GM12878 (cell line): ENCODE measurements around the gene AFTPH. TPM values are rescaled to one million over a fixed set of nuclear protein-coding genes. Genes with fewer than 3 reads are reported as not detected.

Source experiments
- ATAC-seq: fragments of 200-7000 bp; cut with Tn5 transposase; 3 replicates; pipeline ENCODE4 v1.9.1; 2020; ENCODE audit warnings: mild to moderate bottlenecking, moderate library complexity
- BruUV-seq: library from RNA; stranded (reverse); fragments of 400-500 nt; replicated peaks from 2 replicates; lab custom pipeline; 2021; lab: Mats Ljungman, UMichigan
- CTCF ChIA-PET: fragments of 300-600 bp; sonication (Branson Sonifier 250); formaldehyde crosslinking; extraction: SDS; loops from one replicate; lab custom pipeline; 2021; ENCODE audit warnings: inconsistent platforms; lab: Yijun Ruan, JAX
- POLR2A ChIA-PET: fragments of 350-600 bp; formaldehyde crosslinking; extraction: SDS; loops from one replicate; lab custom pipeline; 2021; ENCODE audit warnings: inconsistent platforms; lab: Charles Lee
- RAD21 ChIA-PET: fragments of 300-600 bp; sonication (Branson Sonifier 250); formaldehyde crosslinking; loops from one replicate; lab custom pipeline; 2023; ENCODE audit warnings: antibody characterized with exemption; ENCODE audit not compliant: unreplicated experiment; lab: Charles Lee
- SMC1A ChIA-PET: fragments of 300-600 bp; sonication (Branson Sonifier 250); formaldehyde crosslinking; loops from one replicate; lab custom pipeline; 2023; ENCODE audit not compliant: unreplicated experiment, uncharacterized antibody; lab: Charles Lee
- DNase-seq: peaks from one replicate; pipeline ENCODE4 v3.0.0-alpha.2; 2011; ENCODE audit warnings: low read depth, low spot score
- FAIRE-seq: peaks from 3 replicates; lab custom pipeline; 2011; peaks lifted over from hg19 to GRCh38; lab: Jason Lieb, UNC
- H2AFZ ChIP-seq: 2 replicates; pipeline ENCODE4 v1.6.0; 2011; ENCODE audit warnings: low read depth, low read length, control low read depth; ENCODE audit not compliant: control insufficient read depth
- H3K27ac ChIP-seq: 2 replicates; pipeline ENCODE4 v1.5.1; 2011; ENCODE audit warnings: control low read depth; ENCODE audit not compliant: control insufficient read depth, insufficient read depth
- H3K27me3 ChIP-seq, 2 experiments: replicated peaks in 1 of 2; 2 replicates each; pipeline versions ENCODE4 v1.6.0 to v1.6.1; 2011; ENCODE audit warnings: low read length in 1 of 2; ENCODE audit not compliant: control insufficient read depth in 2 of 2, insufficient read depth in 2 of 2
- H3K36me3 ChIP-seq, 2 experiments: 2 replicates each; pipeline ENCODE4 v1.5.1; 2011; ENCODE audit warnings: low read length in 1 of 2; ENCODE audit not compliant: control insufficient read depth in 2 of 2, insufficient read depth in 2 of 2
- H3K4me1 ChIP-seq: 2 replicates; pipeline ENCODE4 v1.6.1; 2011; ENCODE audit warnings: mild to moderate bottlenecking, low read length, moderate library complexity, mixed read lengths; ENCODE audit not compliant: control insufficient read depth, insufficient read depth
- H3K4me2 ChIP-seq: 2 replicates; pipeline ENCODE4 v1.6.0; 2011; ENCODE audit warnings: control low read depth; ENCODE audit not compliant: control insufficient read depth, insufficient read depth
- H3K4me3 ChIP-seq: fragments of 200-600 bp; sonication (generic); 2 replicates; pipeline ENCODE4 v1.5.1; 2016
- H3K79me2 ChIP-seq: 2 replicates; pipeline ENCODE4 v1.6.0; 2011; ENCODE audit warnings: low read length; ENCODE audit not compliant: control insufficient read depth, insufficient read depth
- H3K9ac ChIP-seq: 2 replicates; pipeline ENCODE4 v1.8.0; 2011; ENCODE audit warnings: low read length, control low read depth, mixed read lengths; ENCODE audit not compliant: control insufficient read depth, insufficient read depth
- H3K9me3 ChIP-seq: replicated peaks from 3 replicates; pipeline ENCODE4 v1.5.1; 2011; ENCODE audit warnings: mild to moderate bottlenecking, low read length; ENCODE audit not compliant: control insufficient read depth, insufficient read depth
- H4K20me1 ChIP-seq: 2 replicates; pipeline ENCODE4 v1.6.0; 2011; ENCODE audit not compliant: control insufficient read depth, insufficient read depth
- EED ChIP-seq: sonication (generic); IDR thresholded peaks from 2 replicates; pipeline ENCODE4 v1.6.1; 2016; ENCODE audit warnings: antibody characterized with exemption, low read depth
- HDAC2 ChIP-seq: fragments of 200-600 bp; sonication (generic); IDR thresholded peaks from 2 replicates; pipeline ENCODE4 v1.6.1; 2017
- IKZF1 ChIP-seq: fragments of 450-650 bp; conservative IDR thresholded peaks from 2 replicates; pipeline ENCODE4 v1.6.1; 2017; ENCODE audit warnings: antibody characterized with exemption, mild to moderate bottlenecking
- IKZF2 ChIP-seq, 2 experiments: fragments of 450-650 bp; IDR thresholded peaks; 2 replicates each; pipeline ENCODE4 v1.6.1; 2017; ENCODE audit warnings: mild to moderate bottlenecking in 2 of 2, moderate library complexity in 2 of 2
- NFXL1 ChIP-seq: fragments of 450-650 bp; IDR thresholded peaks from 2 replicates; pipeline ENCODE4 v1.6.1; 2017; ENCODE audit warnings: antibody characterized with exemption, mild to moderate bottlenecking, borderline replicate concordance
- RB1 ChIP-seq: fragments of 450-650 bp; formaldehyde crosslinking; IDR thresholded peaks from 2 replicates; pipeline ENCODE4 v1.6.1; 2017; ENCODE audit warnings: mild to moderate bottlenecking, borderline replicate concordance
- RBBP5 ChIP-seq: fragments of 200-600 bp; sonication (generic); conservative IDR thresholded peaks from 2 replicates; pipeline ENCODE4 v1.6.1; 2016
- SIN3A ChIP-seq: IDR thresholded peaks from 2 replicates; pipeline ENCODE4 v1.6.1; 2012; ENCODE audit warnings: low read depth, low read length, improper control_type of control experiment
- STAT3 ChIP-seq: IDR thresholded peaks from 2 replicates; pipeline ENCODE4 v1.6.1; 2011; ENCODE audit warnings: low read depth, low read length, improper control_type of control experiment
- SUZ12 ChIP-seq: fragments of 200-600 bp; sonication (generic); IDR thresholded peaks from one replicate; pipeline ENCODE4 v1.6.1; 2018; ENCODE audit warnings: antibody characterized with exemption, mild to moderate bottlenecking; ENCODE audit not compliant: unreplicated experiment
- TBL1XR1 ChIP-seq: IDR thresholded peaks from 2 replicates; pipeline ENCODE4 v1.6.1; 2012; ENCODE audit warnings: low read depth, low read length, improper control_type of control experiment
- YY1 ChIP-seq: IDR thresholded peaks from 2 replicates; pipeline ENCODE4 v1.6.1; 2011; ENCODE audit warnings: low read depth, mild to moderate bottlenecking, low read length
- WGBS: methylation state at CpG from one replicate; pipeline ENCODE4 v1.1.6; 2016; ENCODE audit warnings: low lambda C conversion rate; ENCODE audit not compliant: insufficient replicate concordance, insufficient coverage; ENCODE audit errors: missing lambda C conversion rate; 5-methylcytosine and 5-hydroxymethylcytosine counted together
- in situ Hi-C: fragments of 300-500 bp; cut with MboI; formaldehyde crosslinking; loops from 9 replicates; pipeline ENCODE4 v1.14.3; 2018; ENCODE audit warnings: mixed read lengths
- intact Hi-C: fragments of 100-400 bp; cut with micrococcal nuclease; formaldehyde crosslinking; loops from one replicate; pipeline ENCODE4 v1.14.2; 2022; ENCODE audit not compliant: unreplicated experiment
- polyA plus RNA-seq, 11 experiments: library from polyadenylated mRNA; depleted of rRNA in 4 of 11; unstranded in 6 of 11; stranded (reverse) in 5 of 11; fragments of >200 nt; fragmentation: Nextera tagmentation in 4 of 11; fragmentation: Illumina TruSeq in 1 of 11; extraction: Ambion mirVana in 4 of 11; extraction: Trizol in 1 of 11; gene quantifications; 1 replicate in 1 of 11; 2 replicates in 10 of 11; pipeline versions ENCODE4 v1.2.1 to v1.2.3, GENCODE V29; 2011 to 2016; ENCODE audit warnings: inconsistent platforms in 2 of 11, missing spikeins in 2 of 11, low read depth in 1 of 11
- total RNA-seq, 4 experiments: library from RNA; depleted of rRNA in 3 of 4; stranded (reverse); fragments of >200 nt in 3 of 4; fragmentation: Illumina TruSeq in 1 of 4; extraction: Trizol in 1 of 4; gene quantifications; 2 replicates each; pipeline versions ENCODE4 v1.2.1 to v1.2.3, GENCODE V29; 2013 to 2021
- TF ChIP-seq, protein P1 (sequence below): IDR thresholded peaks from 2 replicates; pipeline ENCODE4 v1.6.1; 2012; ENCODE audit warnings: low read depth, low read length, improper control_type of control experiment
- TF ChIP-seq, protein P2 (sequence below): fragments of 450-650 bp; formaldehyde crosslinking; IDR thresholded peaks from 2 replicates; pipeline ENCODE4 v1.5.0; 2022; ENCODE audit warnings: mild to moderate bottlenecking, missing genetic modification characterization
- TF ChIP-seq, protein P3 (sequence below): fragments of 450-650 bp; IDR thresholded peaks from 2 replicates; pipeline ENCODE4 v1.6.1; 2016; ENCODE audit warnings: mild to moderate bottlenecking, moderate library complexity, borderline replicate concordance

AFTPH gene
- total and polyA plus RNA-seq, 10 of the 15 experiments (the other 5 are each of a cell fraction or from before 2014, with no cell fraction given), result 25.6 to 77.3 (median 39.5) TPM

- POLR2A ChIA-PET, result interaction anchor here (1.6 to 10.0 kb wide), 4 partner anchors 15 to 31 kb away, joined by 3 to 131 read pairs (median 6); partner anchors contain the start of gene SERTAD2
- TF ChIP-seq RBBP5 (no peak), TBL1XR1 (peak; percentile 34; the same call in 1 of the 2 replicates), IKZF2 (IDR thresholded peaks at IDR 0.05) (peak in 1 of 2 experiments; percentile 32; a peak in 2 of 4 replicates), STAT3 (no peak), NFXL1 (no peak), RB1 (no peak), IKZF1 (0 out of 2 replicates have a peak, but pooled peaks have one; percentile 20), SUZ12 (no peak), SIN3A (no peak), EED (peak; percentile 50; the same call in 1 of the 2 replicates), HDAC2 (no peak), YY1 (no peak)
- TF ChIP-seq, protein P1, sequence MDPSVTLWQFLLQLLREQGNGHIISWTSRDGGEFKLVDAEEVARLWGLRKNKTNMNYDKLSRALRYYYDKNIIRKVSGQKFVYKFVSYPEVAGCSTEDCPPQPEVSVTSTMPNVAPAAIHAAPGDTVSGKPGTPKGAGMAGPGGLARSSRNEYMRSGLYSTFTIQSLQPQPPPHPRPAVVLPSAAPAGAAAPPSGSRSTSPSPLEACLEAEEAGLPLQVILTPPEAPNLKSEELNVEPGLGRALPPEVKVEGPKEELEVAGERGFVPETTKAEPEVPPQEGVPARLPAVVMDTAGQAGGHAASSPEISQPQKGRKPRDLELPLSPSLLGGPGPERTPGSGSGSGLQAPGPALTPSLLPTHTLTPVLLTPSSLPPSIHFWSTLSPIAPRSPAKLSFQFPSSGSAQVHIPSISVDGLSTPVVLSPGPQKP, result no peak
- TF ChIP-seq, protein P2, sequence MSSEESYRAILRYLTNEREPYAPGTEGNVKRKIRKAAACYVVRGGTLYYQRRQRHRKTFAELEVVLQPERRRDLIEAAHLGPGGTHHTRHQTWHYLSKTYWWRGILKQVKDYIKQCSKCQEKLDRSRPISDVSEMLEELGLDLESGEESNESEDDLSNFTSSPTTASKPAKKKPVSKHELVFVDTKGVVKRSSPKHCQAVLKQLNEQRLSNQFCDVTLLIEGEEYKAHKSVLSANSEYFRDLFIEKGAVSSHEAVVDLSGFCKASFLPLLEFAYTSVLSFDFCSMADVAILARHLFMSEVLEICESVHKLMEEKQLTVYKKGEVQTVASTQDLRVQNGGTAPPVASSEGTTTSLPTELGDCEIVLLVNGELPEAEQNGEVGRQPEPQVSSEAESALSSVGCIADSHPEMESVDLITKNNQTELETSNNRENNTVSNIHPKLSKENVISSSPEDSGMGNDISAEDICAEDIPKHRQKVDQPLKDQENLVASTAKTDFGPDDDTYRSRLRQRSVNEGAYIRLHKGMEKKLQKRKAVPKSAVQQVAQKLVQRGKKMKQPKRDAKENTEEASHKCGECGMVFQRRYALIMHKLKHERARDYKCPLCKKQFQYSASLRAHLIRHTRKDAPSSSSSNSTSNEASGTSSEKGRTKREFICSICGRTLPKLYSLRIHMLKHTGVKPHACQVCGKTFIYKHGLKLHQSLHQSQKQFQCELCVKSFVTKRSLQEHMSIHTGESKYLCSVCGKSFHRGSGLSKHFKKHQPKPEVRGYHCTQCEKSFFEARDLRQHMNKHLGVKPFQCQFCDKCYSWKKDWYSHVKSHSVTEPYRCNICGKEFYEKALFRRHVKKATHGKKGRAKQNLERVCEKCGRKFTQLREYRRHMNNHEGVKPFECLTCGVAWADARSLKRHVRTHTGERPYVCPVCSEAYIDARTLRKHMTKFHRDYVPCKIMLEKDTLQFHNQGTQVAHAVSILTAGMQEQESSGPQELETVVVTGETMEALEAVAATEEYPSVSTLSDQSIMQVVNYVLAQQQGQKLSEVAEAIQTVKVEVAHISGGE (CRISPR knock-in tag), result no peak
- TF ChIP-seq, protein P3, sequence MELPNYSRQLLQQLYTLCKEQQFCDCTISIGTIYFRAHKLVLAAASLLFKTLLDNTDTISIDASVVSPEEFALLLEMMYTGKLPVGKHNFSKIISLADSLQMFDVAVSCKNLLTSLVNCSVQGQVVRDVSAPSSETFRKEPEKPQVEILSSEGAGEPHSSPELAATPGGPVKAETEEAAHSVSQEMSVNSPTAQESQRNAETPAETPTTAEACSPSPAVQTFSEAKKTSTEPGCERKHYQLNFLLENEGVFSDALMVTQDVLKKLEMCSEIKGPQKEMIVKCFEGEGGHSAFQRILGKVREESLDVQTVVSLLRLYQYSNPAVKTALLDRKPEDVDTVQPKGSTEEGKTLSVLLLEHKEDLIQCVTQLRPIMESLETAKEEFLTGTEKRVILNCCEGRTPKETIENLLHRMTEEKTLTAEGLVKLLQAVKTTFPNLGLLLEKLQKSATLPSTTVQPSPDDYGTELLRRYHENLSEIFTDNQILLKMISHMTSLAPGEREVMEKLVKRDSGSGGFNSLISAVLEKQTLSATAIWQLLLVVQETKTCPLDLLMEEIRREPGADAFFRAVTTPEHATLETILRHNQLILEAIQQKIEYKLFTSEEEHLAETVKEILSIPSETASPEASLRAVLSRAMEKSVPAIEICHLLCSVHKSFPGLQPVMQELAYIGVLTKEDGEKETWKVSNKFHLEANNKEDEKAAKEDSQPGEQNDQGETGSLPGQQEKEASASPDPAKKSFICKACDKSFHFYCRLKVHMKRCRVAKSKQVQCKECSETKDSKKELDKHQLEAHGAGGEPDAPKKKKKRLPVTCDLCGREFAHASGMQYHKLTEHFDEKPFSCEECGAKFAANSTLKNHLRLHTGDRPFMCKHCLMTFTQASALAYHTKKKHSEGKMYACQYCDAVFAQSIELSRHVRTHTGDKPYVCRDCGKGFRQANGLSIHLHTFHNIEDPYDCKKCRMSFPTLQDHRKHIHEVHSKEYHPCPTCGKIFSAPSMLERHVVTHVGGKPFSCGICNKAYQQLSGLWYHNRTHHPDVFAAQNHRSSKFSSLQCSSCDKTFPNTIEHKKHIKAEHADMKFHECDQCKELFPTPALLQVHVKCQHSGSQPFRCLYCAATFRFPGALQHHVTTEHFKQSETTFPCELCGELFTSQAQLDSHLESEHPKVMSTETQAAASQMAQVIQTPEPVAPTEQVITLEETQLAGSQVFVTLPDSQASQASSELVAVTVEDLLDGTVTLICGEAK, result no peak
These were observed 113.0 kb downstream of the AFTPH start for GRCh38 chr2:64637000-64637635.

More at GRCh38 chr2:64637000-64637635, 113.0 kb downstream of the AFTPH start:
- peak overlapping the region; percentile 98 for H3K4me2 ChIP-seq
- SMC1A ChIA-PET, result interaction anchor here (0.6 to 33.0 kb wide), 22 partner anchors 9 to 305 kb away, joined by 3 to 945 read pairs (median 4); partner anchors contain the start of gene SERTAD2
- H3K27ac ChIP-seq, result peak overlapping the region; percentile 95
- RAD21 ChIA-PET, result interaction anchor here (0.6 to 4.8 kb wide), 14 partner anchors 12 to 976 kb away, joined by 3 to 36 read pairs (median 3); partner anchors contain the start of gene SERTAD2
- no peaks in the 10 kb centered on the region for H3K9me3 ChIP-seq
- H3K27me3 ChIP-seq, result no peaks in the 10 kb centered on the region
- H3K4me1 ChIP-seq, result peaks cover 66% of the 10 kb centered on the region
- ATAC-seq (peak; percentile 76), DNase-seq (peak; percentile 54), FAIRE-seq (peak; percentile 95)
- peaks cover 87% of the 10 kb centered on the region for H3K79me2 ChIP-seq
- no TSS peak for BruUV-seq
- under 1% methylated on average over 9 of the region's 9 CpGs for WGBS
- peak overlapping the region; percentile 67 for H3K9ac ChIP-seq
- CTCF ChIA-PET, result interaction anchor here (0.7 to 4.3 kb wide), 9 partner anchors 9 to 236 kb away, joined by 3 to 27 read pairs (median 3); no protein-coding TSS in a partner anchor
- intact Hi-C loops, result loop anchor here (2.0 kb wide), 1 partner anchor 112 kb away; the partner anchor contains the start of gene AFTPH
- in situ Hi-C loops, result no loop called here
- H2AFZ ChIP-seq, result no peak overlapping the region; the same call in 1 of the 2 replicates
- peaks cover 24% of the 10 kb centered on the region in 2 experiments for H3K36me3 ChIP-seq
- peak overlapping the region; percentile 56 for H3K4me3 ChIP-seq
- no peaks in the 10 kb centered on the region for H4K20me1 ChIP-seq
